OCI-LY1 (cell line): ENCODE data around the gene CD160.

Source experiments
- CTCF ChIP-seq: fragments of 200-600 bp; sonication (generic), shearing (Covaris generic); IDR thresholded peaks from 2 replicates; pipeline ENCODE4 v1.5.1; 2017; ENCODE audit warnings: mild to moderate bottlenecking, antibody characterized with exemption, low read length, moderate library complexity, mixed read lengths
- EZH2 ChIP-seq: fragments of 200-600 bp; sonication (generic), shearing (Covaris generic); IDR thresholded peaks from 2 replicates; pipeline ENCODE4 v1.8.0; 2017; ENCODE audit warnings: borderline replicate concordance, mixed run types, mild to moderate bottlenecking, antibody characterized with exemption, low read length, moderate library complexity, mixed read lengths

GRCh38 chr1:145702826-145703225 is 16.5 kb upstream of the CD160 start:
- TF ChIP-seq EZH2 (no peak), CTCF (no peak)
